Testis (tissue), 2 donors: ENCODE measurements around the gene CNOT10.

Source experiments
- CTCF ChIP-seq, 3 experiments: fragments of 450-650 bp in 2 of 3; fragments of 200-600 bp in 1 of 3; sonication (generic) in 1 of 3; IDR thresholded peaks; one replicate each; pipeline ENCODE4 v1.5.1; 2016 to 2019; ENCODE audit warnings: antibody characterized with exemption in 3 of 3, mild to moderate bottlenecking in 2 of 3, moderate library complexity in 1 of 3
- POLR2A ChIP-seq: fragments of 450-650 bp; IDR thresholded peaks from one replicate; pipeline ENCODE4 v1.6.1; 2017; ENCODE audit warnings: antibody characterized with exemption, mild to moderate bottlenecking, moderate library complexity

DNA sequence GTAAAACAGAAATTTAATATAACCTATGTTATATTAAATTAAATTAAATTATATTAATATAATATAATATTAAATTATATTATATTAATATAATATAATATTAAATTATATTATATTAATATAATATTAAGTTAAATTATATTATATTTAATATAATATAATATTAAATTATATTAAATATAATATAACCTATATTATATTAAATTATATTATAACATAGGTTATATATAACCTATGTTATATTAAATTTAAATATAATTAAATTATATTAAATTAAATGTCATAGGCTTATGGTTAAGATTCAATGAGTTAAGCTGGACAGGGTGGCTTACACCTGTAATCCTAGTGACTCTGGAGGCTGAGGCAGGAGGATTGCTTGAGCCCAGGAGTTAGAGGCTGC, 40.6 kb upstream of the CNOT10 start:
- no peak for TF ChIP-seq CTCF (IDR thresholded peaks at IDR 0.05)
- no peak for TF ChIP-seq POLR2A
